Endothelial cell of umbilical vein (primary cell): ENCODE results near the gene SMIM7.

Experiments used
- CTCF ChIP-seq, 2 donors: IDR thresholded peaks; 1 replicate in 1 of 2; 2 replicates in 1 of 2; pipeline ENCODE4 v1.5.1; 2011; ENCODE audit warnings: low read length in 2 of 2, mild to moderate bottlenecking in 2 of 2, moderate library complexity in 2 of 2, control low read depth in 1 of 2, inconsistent platforms in 1 of 2, low read depth in 1 of 2; ENCODE audit not compliant: insufficient read depth in 1 of 2; ENCODE audit errors: extremely low read depth in 1 of 2
- MAX ChIP-seq: IDR thresholded peaks from 2 replicates; pipeline ENCODE4 v1.6.1; 2011; ENCODE audit not compliant: insufficient read depth, insufficient read length
- POLR2A ChIP-seq: IDR thresholded peaks from 2 replicates; pipeline ENCODE4 v1.6.1; 2012; ENCODE audit warnings: low read depth, mild to moderate bottlenecking, control low read depth, low read length

- TF ChIP-seq MAX, result no peak
- TF ChIP-seq POLR2A, result no peak
- no peak for TF ChIP-seq CTCF (IDR thresholded peaks at IDR 0.05; ENCODE audit: extremely low read depth in 1 of 2, insufficient read depth in 1 of 2, low read depth in 1 of 2, low read length in 2 of 2)
Measured at GRCh38 chr19:16677055-16677454, 17.1 kb upstream of the SMIM7 start.
